KBM-7 (cell line): ENCODE measurements around the gene WWC1.

Experiments used
- DNase-seq: peaks from one replicate; pipeline ENCODE4 v3.0.0-alpha.2; 2015
- in situ Hi-C: fragments of 300-500 bp; cut with MboI; formaldehyde crosslinking; loops from 2 replicates; pipeline ENCODE4 v1.14.3; 2020; ENCODE audit warnings: low sequenced_read_pairs, low pct_unique_long_range_greater_than_20kb, mixed read lengths

Gene WWC1

GRCh38 chr5:168354397-168354796 lies 63.0 kb downstream of the WWC1 start:
- in situ Hi-C loops: no loop called here
- DNase-seq: no peak

- DNase-seq: no peak
- in situ Hi-C loops: no loop called here
These were observed 64.7 kb downstream of the WWC1 start for GRCh38 chr5:168356171-168356570.

- in situ Hi-C loops: no loop called here
- no peak for DNase-seq
These were observed 65.1 kb downstream of the WWC1 start for GRCh38 chr5:168356592-168356991.

GRCh38 chr5:168357876-168358275 lies 66.4 kb downstream of the WWC1 start:
- in situ Hi-C loops: no loop called here
- no peak for DNase-seq

- DNase-seq: no peak
These were observed 68.5 kb downstream of the WWC1 start for GRCh38 chr5:168359820-168360460.

GRCh38 chr5:168360521-168361285 lies 69.3 kb downstream of the WWC1 start:
- DNase-seq: no peak
- in situ Hi-C loops: no loop called here

More at GRCh38 chr5:168359820-168360460, 68.5 kb downstream of the WWC1 start:
- in situ Hi-C loops: no loop called here

- no peak for DNase-seq
- in situ Hi-C loops: no loop called here
These were observed 70.8 kb downstream of the WWC1 start for GRCh38 chr5:168362097-168362885.

GRCh38 chr5:168364151-168364661 lies 72.8 kb downstream of the WWC1 start:
- no peak for DNase-seq
- in situ Hi-C loops: no loop called here

- in situ Hi-C loops: no loop called here
- DNase-seq: no peak
These were observed 73.5 kb downstream of the WWC1 start for GRCh38 chr5:168364750-168365550.

- no peak for DNase-seq
- in situ Hi-C loops: no loop called here
These were observed 74.2 kb downstream of the WWC1 start for GRCh38 chr5:168365581-168366081.

- in situ Hi-C loops: no loop called here
These were observed 74.7 kb downstream of the WWC1 start for GRCh38 chr5:168366116-168366515.

GRCh38 chr5:168368854-168369253 lies 77.4 kb downstream of the WWC1 start:
- no peak for DNase-seq
- in situ Hi-C loops: no loop called here

More at GRCh38 chr5:168366116-168366515, 74.7 kb downstream of the WWC1 start:
- DNase-seq: no peak

- DNase-seq: no peak
- in situ Hi-C loops: no loop called here
These were observed 79.4 kb downstream of the WWC1 start for GRCh38 chr5:168370831-168371230.

- in situ Hi-C loops: no loop called here
- DNase-seq: no peak
These were observed 81.0 kb downstream of the WWC1 start for GRCh38 chr5:168372356-168372946.

GRCh38 chr5:168374532-168374931 lies 83.1 kb downstream of the WWC1 start:
- in situ Hi-C loops: no loop called here
- no peak for DNase-seq

- in situ Hi-C loops: no loop called here
- DNase-seq: no peak
These were observed 83.8 kb downstream of the WWC1 start for GRCh38 chr5:168375214-168375613.

- DNase-seq: no peak
- in situ Hi-C loops: no loop called here
These were observed 86.1 kb downstream of the WWC1 start for GRCh38 chr5:168377525-168377924.

GRCh38 chr5:168378741-168379140 lies 87.3 kb downstream of the WWC1 start:
- in situ Hi-C loops: no loop called here

More at GRCh38 chr5:168378741-168379140, 87.3 kb downstream of the WWC1 start:
- DNase-seq: no peak
